Measurements from ENCODE around the gene ADCY5. TPM values are rescaled to one million over a fixed set of nuclear protein-coding genes. Genes with fewer than 3 reads are reported as not detected.
"Not testable (repeated sequence)": the region's sequence is repeated elsewhere in the genome, so short reads cannot be mapped to it uniquely, and the experiment has no call there.

ADCY5 gene
- polyA plus RNA-seq, 3 donors, result not detected

- Histone ChIP-seq H3K27ac (ENCODE audit: low read depth in 1 of 2, low read length in 2 of 2) (no peak overlapping the region), H3K27me3 (ENCODE audit: control insufficient read depth in 2 of 2, insufficient read depth in 2 of 2, low read length in 2 of 2) (no peaks in the 10 kb centered on the region), H3K4me1 (ENCODE audit: control insufficient read depth in 1 of 2, insufficient read depth in 2 of 2, low read length in 2 of 2) (no peaks in the 10 kb centered on the region), H2AFZ (ENCODE audit: insufficient read depth, low read depth, low read length, poor library complexity, severe bottlenecking) (no peak overlapping the region), H3K9me3 (replicated peaks in 1 of 2; ENCODE audit: control insufficient read depth in 1 of 2, insufficient read depth in 1 of 2, low read length in 2 of 2) (no peaks in the 10 kb centered on the region), H3K4me3 (replicated peaks in 1 of 3; ENCODE audit: low read depth in 2 of 3, low read length in 3 of 3) (no peak overlapping the region), H4K20me1 (ENCODE audit: insufficient read depth, low read length) (no peaks in the 10 kb centered on the region), H3K79me2 (ENCODE audit: insufficient read depth, low read length) (no peaks in the 10 kb centered on the region), H3K36me3 (replicated peaks in 1 of 2; ENCODE audit: control insufficient read depth in 1 of 2, insufficient read depth in 2 of 2, low read length in 2 of 2) (peaks cover 4 to 26% of the 10 kb centered on the region in 2 donors), H3K4me2 (replicated peaks; ENCODE audit: extremely low read depth, low read length, poor library complexity, severe bottlenecking) (no peak overlapping the region), H3K9ac (ENCODE audit: insufficient read depth, low read length, poor library complexity, severe bottlenecking) (no peak overlapping the region)
- H3K27me3 Mint-ChIP-seq (ENCODE audit: low read depth in 3 of 3), result peaks cover 4 to 17% (median 5%) of the 10 kb centered on the region in 3 donors
- H3K27ac Mint-ChIP-seq, result no peak overlapping the region
- no peaks in the 10 kb centered on the region for H3K9me3 Mint-ChIP-seq
- DNase-seq, result no peak
- WGBS (ENCODE audit: insufficient coverage), result 92% methylated on average over 3 of the region's 5 CpGs
- intact Hi-C loops (cut with micrococcal nuclease), result no loop called here
- peaks cover 23 to 24% of the 10 kb centered on the region in 2 donors for H3K36me3 Mint-ChIP-seq
- TF ChIP-seq CTCF (IDR thresholded peaks at IDR 0.05), result no peak
- no peak overlapping the region for H3K4me3 Mint-ChIP-seq
- no peaks in the 10 kb centered on the region for H3K4me1 Mint-ChIP-seq
These were observed 39.9 kb upstream of the ADCY5 start for GRCh38 chr3:123488645-123489347.

- H3K27ac Mint-ChIP-seq; intact Hi-C loops (cut with micrococcal nuclease): not testable (repeated sequence)
- peaks cover 4 to 17% (median 6%) of the 10 kb centered on the region in 3 donors for H3K27me3 Mint-ChIP-seq (ENCODE audit: low read depth in 3 of 3)
These were observed 38.2 kb upstream of the ADCY5 start for GRCh38 chr3:123487063-123487462.

More at GRCh38 chr3:123487063-123487462, 38.2 kb upstream of the ADCY5 start:
- H3K4me3 Mint-ChIP-seq; H3K27me3 ChIP-seq (ENCODE audit: control insufficient read depth in 2 of 2, insufficient read depth in 2 of 2, low read length in 2 of 2); H3K4me1 Mint-ChIP-seq; H3K4me2 ChIP-seq (replicated peaks; ENCODE audit: extremely low read depth, low read length, poor library complexity, severe bottlenecking); H3K27ac ChIP-seq (ENCODE audit: low read depth in 1 of 2, low read length in 2 of 2); H3K4me1 ChIP-seq (ENCODE audit: control insufficient read depth in 1 of 2, insufficient read depth in 2 of 2, low read length in 2 of 2); H4K20me1 ChIP-seq (ENCODE audit: insufficient read depth, low read length); H3K9me3 Mint-ChIP-seq; H2AFZ ChIP-seq (ENCODE audit: insufficient read depth, low read depth, low read length, poor library complexity, severe bottlenecking); H3K9me3 ChIP-seq (replicated peaks in 1 of 2; ENCODE audit: control insufficient read depth in 1 of 2, insufficient read depth in 1 of 2, low read length in 2 of 2); H3K9ac ChIP-seq (ENCODE audit: insufficient read depth, low read length, poor library complexity, severe bottlenecking); H3K79me2 ChIP-seq (ENCODE audit: insufficient read depth, low read length); DNase-seq; H3K4me3 ChIP-seq (replicated peaks in 1 of 3; ENCODE audit: low read depth in 2 of 3, low read length in 3 of 3): not testable (repeated sequence)
- 13% methylated on average over 1 of the region's 8 CpGs for WGBS (ENCODE audit: insufficient coverage)
- peaks cover 14 to 15% of the 10 kb centered on the region in 2 donors for H3K36me3 Mint-ChIP-seq
- H3K36me3 ChIP-seq (replicated peaks in 1 of 2; ENCODE audit: control insufficient read depth in 1 of 2, insufficient read depth in 2 of 2, low read length in 2 of 2), result peaks cover 3 to 17% of the 10 kb centered on the region in 2 donors

Measured in CD14-positive monocyte (primary cell).